Bronchial epithelial cell (primary cell): ENCODE data around the gene CALY. TPM values are rescaled to one million over a fixed set of nuclear protein-coding genes. Genes with fewer than 3 reads are reported as not detected.
"Not testable (repeated sequence)": the region's sequence is repeated elsewhere in the genome, so short reads cannot be mapped to it uniquely, and the experiment has no call there.

Experiments used
- DNase-seq: peaks from one replicate; pipeline ENCODE4 v3.0.0-alpha.2; 2010; ENCODE audit warnings: low read depth
- FAIRE-seq: peaks from 2 replicates; lab custom pipeline; 2011; peaks lifted over from hg19 to GRCh38; lab: Jason Lieb, UNC
- H3K27me3 ChIP-seq: 2 replicates; pipeline ENCODE4 v1.5.1; 2011; ENCODE audit warnings: low read length; ENCODE audit not compliant: control insufficient read depth, insufficient read depth
- H3K36me3 ChIP-seq: 2 replicates; pipeline ENCODE4 v1.5.1; 2011; ENCODE audit warnings: low read length; ENCODE audit not compliant: control insufficient read depth, insufficient read depth
- H3K4me3 ChIP-seq: 2 replicates; pipeline ENCODE4 v1.5.1; 2011; ENCODE audit warnings: mild to moderate bottlenecking, low read depth, low read length, control low read depth
- total RNA-seq: library from RNA; depleted of rRNA; stranded (reverse); fragments of >200 nt; gene quantifications from 2 replicates; pipeline ENCODE4 v1.2.1, GENCODE V29; 2014
- TF ChIP-seq, protein P1 (sequence below): IDR thresholded peaks from 2 replicates; pipeline ENCODE4 v1.5.1; 2011; ENCODE audit warnings: mild to moderate bottlenecking, moderate library complexity, low read length, control low read depth, inconsistent platforms; ENCODE audit not compliant: insufficient read depth, severe bottlenecking

CALY gene
- total RNA-seq, 1 donor from 2014 or later = not detected

DNA sequence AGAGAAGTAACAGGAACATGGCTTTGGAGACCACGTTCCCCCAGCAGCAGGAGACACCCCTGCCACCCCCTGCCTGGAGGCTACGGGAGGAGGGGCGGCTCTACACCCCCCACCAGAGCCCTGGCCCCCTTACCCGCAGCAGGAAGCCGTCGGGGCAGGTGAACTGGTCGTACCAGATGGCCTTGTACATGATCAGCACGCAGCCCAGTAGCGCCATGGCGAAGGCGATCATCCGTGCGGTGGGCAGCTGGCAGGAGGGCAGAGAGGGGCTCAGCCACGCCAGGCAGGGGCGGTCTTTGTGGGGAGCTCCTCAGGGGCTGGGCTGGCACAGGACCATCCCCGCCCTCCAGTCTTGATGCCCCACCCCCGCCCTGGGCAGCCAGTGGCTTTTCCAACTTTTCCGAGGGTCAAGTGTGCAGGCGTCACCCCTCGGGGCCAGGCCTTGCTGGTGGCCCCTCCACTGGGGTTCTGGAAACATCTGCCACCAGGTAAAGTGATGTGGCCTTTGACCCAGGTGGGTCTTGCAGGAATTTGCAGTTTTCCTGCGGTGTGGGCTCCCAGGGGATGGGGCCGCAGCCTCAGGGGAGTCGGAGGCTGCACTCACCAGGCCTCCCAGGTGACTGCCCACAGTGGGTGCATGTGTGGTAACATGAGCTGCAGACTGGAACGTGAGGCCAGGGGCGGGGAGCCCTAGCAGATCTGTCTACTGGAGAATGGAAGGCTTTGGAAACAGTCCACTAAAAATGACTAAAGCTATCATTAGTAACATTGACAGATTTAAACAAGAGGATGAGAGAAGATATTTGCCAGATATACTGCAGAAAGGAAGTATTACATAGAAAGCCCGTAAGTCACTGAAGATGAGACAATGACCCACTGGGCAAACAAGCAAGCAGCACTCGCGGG, 9.7 kb downstream of the CALY start:
- Histone ChIP-seq H3K4me3 (no peak overlapping the region), H3K36me3 (no peaks in the 10 kb centered on the region), H3K27me3 (peaks cover 24% of the 10 kb centered on the region)
- DNase-seq (no peak), FAIRE-seq (no peak)
- TF ChIP-seq, protein P1, sequence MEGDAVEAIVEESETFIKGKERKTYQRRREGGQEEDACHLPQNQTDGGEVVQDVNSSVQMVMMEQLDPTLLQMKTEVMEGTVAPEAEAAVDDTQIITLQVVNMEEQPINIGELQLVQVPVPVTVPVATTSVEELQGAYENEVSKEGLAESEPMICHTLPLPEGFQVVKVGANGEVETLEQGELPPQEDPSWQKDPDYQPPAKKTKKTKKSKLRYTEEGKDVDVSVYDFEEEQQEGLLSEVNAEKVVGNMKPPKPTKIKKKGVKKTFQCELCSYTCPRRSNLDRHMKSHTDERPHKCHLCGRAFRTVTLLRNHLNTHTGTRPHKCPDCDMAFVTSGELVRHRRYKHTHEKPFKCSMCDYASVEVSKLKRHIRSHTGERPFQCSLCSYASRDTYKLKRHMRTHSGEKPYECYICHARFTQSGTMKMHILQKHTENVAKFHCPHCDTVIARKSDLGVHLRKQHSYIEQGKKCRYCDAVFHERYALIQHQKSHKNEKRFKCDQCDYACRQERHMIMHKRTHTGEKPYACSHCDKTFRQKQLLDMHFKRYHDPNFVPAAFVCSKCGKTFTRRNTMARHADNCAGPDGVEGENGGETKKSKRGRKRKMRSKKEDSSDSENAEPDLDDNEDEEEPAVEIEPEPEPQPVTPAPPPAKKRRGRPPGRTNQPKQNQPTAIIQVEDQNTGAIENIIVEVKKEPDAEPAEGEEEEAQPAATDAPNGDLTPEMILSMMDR = no peak

DNA sequence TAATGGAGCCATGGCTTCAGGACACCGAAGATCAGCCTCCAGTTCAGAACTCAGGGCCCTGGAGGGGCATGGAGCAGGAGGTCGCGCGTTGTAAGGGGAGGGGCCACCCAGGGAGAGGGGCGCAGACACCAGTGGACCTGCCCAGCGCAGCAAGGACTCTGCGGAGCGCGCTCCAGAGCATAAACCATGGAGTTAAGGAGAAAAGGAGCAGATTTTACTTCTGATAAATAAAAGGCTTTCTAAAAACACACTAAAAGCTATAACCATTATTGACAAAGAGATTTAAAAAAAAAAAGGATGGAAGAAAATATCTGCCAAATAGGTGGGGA, 10.5 kb downstream of the CALY start:
- peaks cover 24% of the 10 kb centered on the region for H3K27me3 ChIP-seq
- FAIRE-seq = no peak
- H3K36me3 ChIP-seq = no peaks in the 10 kb centered on the region
- no peak for DNase-seq
- TF ChIP-seq, protein P1 = no peak
- no peak overlapping the region for H3K4me3 ChIP-seq

GRCh38 chr10:133325440-133326222, 11.1 kb downstream of the CALY start:
- FAIRE-seq = no peak
- peaks cover 24% of the 10 kb centered on the region for H3K27me3 ChIP-seq
- DNase-seq = no peak
- H3K36me3 ChIP-seq = no peaks in the 10 kb centered on the region
- peak overlapping the region; percentile 21 for H3K4me3 ChIP-seq
- TF ChIP-seq, protein P1 = no peak

DNA sequence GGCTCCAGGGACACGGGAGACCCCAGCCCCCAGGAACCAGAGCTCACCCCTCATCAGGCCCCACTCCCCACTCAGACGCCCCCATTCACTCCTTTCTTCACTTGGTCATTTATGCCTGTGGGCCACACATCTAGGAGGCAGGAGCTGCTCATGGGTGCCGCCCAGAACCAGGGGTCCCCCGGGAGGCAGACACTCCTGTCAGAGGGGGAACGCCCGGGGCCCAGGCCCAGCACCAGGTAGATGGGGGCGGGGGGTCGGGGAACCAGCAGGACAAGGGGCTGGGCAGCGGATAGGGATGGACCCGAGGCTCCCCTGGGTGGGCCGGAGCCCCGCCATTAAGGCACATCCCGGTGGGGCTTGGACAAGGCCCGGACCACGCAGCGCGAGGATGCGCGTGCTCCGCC, 11.8 kb downstream of the CALY start:
- TF ChIP-seq, protein P1 = no peak
- Histone ChIP-seq H3K36me3 (no peaks in the 10 kb centered on the region), H3K4me3 (no peak overlapping the region), H3K27me3 (peaks cover 24% of the 10 kb centered on the region)
- DNase-seq (no peak), FAIRE-seq (no peak)

GRCh38 chr10:133324198-133324792, 12.4 kb downstream of the CALY start:
- FAIRE-seq (no peak), DNase-seq (peak; percentile 28)
- peaks cover 21% of the 10 kb centered on the region for H3K27me3 ChIP-seq
- TF ChIP-seq, protein P1 = no peak
- H3K36me3 ChIP-seq = no peaks in the 10 kb centered on the region
- H3K4me3 ChIP-seq = no peak overlapping the region

DNA sequence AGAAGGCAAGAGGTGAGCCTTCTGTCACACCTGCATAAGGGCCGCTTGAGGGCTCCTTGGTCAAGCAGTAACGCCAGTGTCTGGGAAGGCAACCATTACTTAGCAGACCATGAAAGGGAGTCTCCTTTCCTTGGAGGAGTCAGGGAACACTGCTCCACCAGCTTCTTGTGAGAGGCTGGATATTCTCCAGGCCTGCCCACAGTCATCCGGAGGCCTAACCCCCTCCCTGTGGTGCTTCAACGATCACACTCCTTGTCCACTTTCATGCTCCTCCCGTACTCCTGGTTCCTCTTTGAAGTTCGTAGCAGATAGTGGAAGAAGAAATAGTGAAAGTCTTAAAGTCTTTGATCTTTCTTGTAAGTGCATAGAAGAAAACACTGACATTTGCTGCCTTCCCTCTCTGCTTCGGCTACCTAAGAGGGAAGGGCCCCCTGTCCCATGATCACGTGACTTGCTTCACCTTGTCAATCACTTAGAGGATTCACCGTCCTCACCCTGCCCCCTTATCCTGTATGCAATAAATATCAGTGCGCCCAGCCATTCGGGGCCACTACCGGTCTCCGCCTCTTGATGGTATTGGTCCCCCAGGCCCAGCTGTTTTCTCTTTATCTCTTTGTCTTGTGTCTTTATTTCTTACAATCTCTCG, 14.5 kb downstream of the CALY start:
- peaks cover 11% of the 10 kb centered on the region for H3K27me3 ChIP-seq
- DNase-seq, H3K4me3 ChIP-seq, H3K36me3 ChIP-seq: not testable (repeated sequence)
- FAIRE-seq = peak; percentile 60

DNA sequence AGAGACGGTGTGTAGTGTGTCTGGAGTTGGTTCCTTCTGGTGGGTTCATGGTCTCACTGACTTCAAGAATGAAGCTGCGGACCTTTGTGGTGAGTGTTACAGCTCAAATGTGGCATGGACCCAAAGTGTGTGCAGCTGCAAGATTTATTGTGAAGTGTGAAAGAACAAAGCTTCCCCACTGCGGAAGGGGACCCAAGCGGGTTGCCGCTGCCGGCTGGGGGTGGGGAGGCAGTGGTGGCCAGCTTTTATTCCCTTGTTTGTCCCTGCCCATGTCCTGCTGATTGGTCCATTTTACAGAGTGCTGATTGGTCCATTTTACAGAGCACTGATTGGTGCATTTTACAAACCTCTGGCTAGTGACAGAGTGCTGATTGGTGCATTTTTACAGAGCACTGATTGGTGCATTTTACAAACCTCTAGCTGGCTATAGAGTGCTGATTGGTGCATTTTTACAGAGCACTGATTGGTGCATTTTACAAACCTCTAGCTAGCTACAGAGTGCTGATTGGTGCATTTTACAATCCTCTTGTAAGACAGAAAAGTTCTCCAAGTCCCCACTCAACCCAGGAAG, 15.8 kb downstream of the CALY start:
- DNase-seq, H3K27me3 ChIP-seq, H3K36me3 ChIP-seq, H3K4me3 ChIP-seq, FAIRE-seq: not testable (repeated sequence)
